ENCODE results near the gene CXCL1. TPM values are rescaled to one million over a fixed set of nuclear protein-coding genes. Genes with fewer than 3 reads are reported as not detected.

Gene CXCL1
- total and polyA plus RNA-seq, 7 donors = 1.5 to 222 (median 6.8) TPM

DNA sequence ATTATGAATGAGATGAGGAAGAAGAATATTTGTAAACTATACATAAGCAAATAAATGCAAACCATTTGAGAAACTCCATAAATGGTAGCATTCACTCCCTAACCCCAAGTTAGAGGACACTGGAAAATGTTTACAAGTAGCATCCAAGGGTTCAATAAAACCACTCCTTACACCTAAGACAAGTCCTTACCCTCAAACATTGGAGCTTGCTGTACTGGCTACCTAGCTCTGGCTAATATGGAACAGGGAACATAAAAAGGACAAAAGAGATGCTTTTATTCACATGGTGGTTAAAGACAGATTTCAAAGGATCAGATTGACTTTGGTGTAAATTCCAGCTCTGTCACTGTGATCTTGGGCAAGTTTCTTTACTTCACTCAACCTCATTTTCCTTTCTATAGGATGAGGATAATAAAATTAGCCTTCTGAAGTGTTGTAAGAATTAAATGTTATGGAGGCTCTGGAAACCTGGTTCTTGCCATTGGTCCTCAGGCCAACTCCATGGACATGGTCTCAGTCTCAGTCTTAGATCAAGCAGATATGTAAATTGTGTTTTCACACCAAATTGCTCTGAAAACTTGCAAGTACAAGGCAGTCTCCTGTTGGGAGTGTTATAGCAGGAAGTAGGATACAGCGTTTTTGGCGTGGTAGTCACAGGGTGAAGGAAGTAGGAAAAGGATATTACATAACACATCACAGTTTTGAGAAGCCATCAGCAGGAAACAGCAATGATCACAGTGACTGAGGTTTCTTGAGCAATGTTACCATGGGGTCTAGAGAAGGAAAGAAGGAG lies 3.3 kb downstream of the CXCL1 start:
- TF ChIP-seq POLR2AphosphoS5 (IDR thresholded peaks at IDR 0.05) (peak in 1 of 4 donors; percentile 22), EP300 (IDR thresholded peaks at IDR 0.05) (no peak)
- Histone ChIP-seq H3K4me3 (no peak overlapping the region), H3K4me1 (peaks cover 0 to 18% (median 9%) of the 10 kb centered on the region in 4 donors), H3K36me3 (no peaks in the 10 kb centered on the region), H3K9me3 (no peaks in the 10 kb centered on the region), H3K27me3 (peaks cover 0 to 17% (median 0%) of the 10 kb centered on the region in 3 donors), H3K27ac (no peak overlapping the region)
- DNase-seq = no peak
- intact Hi-C loops (cut with DNase I) = no loop called here
- 42 to 51% methylated on average over 2 of the region's 2 CpGs for WGBS, 2 donors

DNA sequence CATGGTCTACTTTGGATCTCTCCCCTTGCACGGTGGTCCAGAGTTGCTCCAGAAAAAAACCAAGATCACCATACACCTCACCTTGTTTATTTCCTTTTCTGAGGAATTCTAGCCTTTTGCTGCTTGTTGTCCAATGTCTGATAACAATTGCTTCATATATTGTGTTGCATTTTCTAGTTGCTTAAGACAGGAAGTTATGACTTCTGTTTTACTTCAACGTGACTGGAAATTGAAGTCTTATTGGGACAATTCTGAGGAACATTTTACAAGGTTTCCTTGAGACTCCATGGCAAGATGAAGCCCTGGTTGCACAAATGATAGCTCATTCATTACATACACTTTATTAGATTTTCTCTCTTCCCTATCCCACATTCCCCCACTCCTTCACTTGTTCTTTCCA lies 5.2 kb downstream of the CXCL1 start:
- Histone ChIP-seq H3K4me1 (peaks cover 0 to 6% (median 4%) of the 10 kb centered on the region in 4 donors), H3K27ac (no peak overlapping the region), H3K36me3 (no peaks in the 10 kb centered on the region), H3K4me3 (no peak overlapping the region), H3K9me3 (no peaks in the 10 kb centered on the region), H3K27me3 (peaks cover 0 to 5% (median 0%) of the 10 kb centered on the region in 3 donors)
- TF ChIP-seq EP300 (IDR thresholded peaks at IDR 0.05) = no peak
- TF ChIP-seq, protein P1, sequence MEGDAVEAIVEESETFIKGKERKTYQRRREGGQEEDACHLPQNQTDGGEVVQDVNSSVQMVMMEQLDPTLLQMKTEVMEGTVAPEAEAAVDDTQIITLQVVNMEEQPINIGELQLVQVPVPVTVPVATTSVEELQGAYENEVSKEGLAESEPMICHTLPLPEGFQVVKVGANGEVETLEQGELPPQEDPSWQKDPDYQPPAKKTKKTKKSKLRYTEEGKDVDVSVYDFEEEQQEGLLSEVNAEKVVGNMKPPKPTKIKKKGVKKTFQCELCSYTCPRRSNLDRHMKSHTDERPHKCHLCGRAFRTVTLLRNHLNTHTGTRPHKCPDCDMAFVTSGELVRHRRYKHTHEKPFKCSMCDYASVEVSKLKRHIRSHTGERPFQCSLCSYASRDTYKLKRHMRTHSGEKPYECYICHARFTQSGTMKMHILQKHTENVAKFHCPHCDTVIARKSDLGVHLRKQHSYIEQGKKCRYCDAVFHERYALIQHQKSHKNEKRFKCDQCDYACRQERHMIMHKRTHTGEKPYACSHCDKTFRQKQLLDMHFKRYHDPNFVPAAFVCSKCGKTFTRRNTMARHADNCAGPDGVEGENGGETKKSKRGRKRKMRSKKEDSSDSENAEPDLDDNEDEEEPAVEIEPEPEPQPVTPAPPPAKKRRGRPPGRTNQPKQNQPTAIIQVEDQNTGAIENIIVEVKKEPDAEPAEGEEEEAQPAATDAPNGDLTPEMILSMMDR (IDR thresholded peaks at IDR 0.05) = no peak
- no peak for TF ChIP-seq POLR2AphosphoS5 (IDR thresholded peaks at IDR 0.05)
- no peak for TF ChIP-seq POLR2A (IDR thresholded peaks at IDR 0.05)
- whole genome bisulfite sequencing, 2 donors = 84 to 88% methylated on average over 2 of the region's 2 CpGs
- no peak for DNase-seq
- intact Hi-C loops (cut with DNase I) = no loop called here

DNA sequence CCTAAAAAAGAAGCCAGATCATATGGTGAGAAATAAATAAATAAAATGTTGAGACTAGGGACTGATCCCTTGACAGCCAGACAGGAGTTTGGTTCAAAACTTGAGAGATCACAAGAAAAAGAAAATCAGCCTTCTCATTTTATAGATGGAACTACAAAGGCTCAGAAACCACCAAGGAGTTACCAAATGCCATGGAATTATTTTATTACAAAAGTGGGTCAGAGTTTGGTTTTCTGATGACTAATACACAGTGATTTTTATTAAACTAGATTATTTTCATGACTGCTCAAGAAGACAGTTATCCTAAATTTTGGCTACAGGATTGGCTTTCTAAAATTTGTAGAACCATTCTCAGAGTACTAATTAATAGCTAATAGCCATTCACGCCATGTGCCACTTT lies 6.2 kb downstream of the CXCL1 start:
- intact Hi-C loops (cut with DNase I) = no loop called here
- H3K27ac ChIP-seq = no peak overlapping the region
- no peaks in the 10 kb centered on the region for H3K27me3 ChIP-seq
- WGBS, 2 donors = 86 to 97% methylated on average over 1 of the region's 1 CpG
- H3K4me1 ChIP-seq = no peaks in the 10 kb centered on the region
- H3K9me3 ChIP-seq = no peaks in the 10 kb centered on the region
- DNase-seq = no peak
- TF ChIP-seq, protein P1 (IDR thresholded peaks at IDR 0.05) = no peak
- no peaks in the 10 kb centered on the region for H3K36me3 ChIP-seq
- no peak overlapping the region for H3K4me3 ChIP-seq

DNA sequence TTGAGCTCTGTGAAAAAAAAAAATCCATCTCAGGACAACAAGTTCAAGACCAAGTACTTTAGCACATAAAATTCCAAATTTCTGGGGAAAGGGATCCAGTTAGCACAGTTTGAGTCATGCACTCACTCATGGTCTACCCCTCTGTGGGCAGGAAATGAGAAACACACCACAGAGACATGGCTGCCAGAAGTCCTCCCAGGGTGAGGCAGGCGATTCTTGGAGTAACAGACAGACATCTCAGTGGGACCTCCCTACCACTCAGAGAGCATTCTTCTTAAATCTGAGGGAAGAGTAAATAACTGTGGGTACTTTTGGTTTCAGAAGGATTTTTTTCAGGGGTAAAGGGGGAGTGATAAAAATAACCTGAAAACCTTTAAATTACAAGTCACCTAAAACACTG lies 14.1 kb downstream of the CXCL1 start:
- no peak for DNase-seq
- Histone ChIP-seq H3K4me3 (no peak overlapping the region), H3K9me3 (no peaks in the 10 kb centered on the region), H3K36me3 (no peaks in the 10 kb centered on the region), H3K27ac (no peak overlapping the region), H3K27me3 (no peaks in the 10 kb centered on the region), H3K4me1 (no peaks in the 10 kb centered on the region)
- intact Hi-C loops (cut with DNase I) = no loop called here
- WGBS, 2 donors = 69 to 88% methylated on average over 1 of the region's 1 CpG
- TF ChIP-seq EP300 (IDR thresholded peaks at IDR 0.05) (no peak), POLR2A (IDR thresholded peaks at IDR 0.05) (no peak), POLR2AphosphoS5 (IDR thresholded peaks at IDR 0.05) (no peak)
- TF ChIP-seq, protein P1 (IDR thresholded peaks at IDR 0.05) = no peak

DNA sequence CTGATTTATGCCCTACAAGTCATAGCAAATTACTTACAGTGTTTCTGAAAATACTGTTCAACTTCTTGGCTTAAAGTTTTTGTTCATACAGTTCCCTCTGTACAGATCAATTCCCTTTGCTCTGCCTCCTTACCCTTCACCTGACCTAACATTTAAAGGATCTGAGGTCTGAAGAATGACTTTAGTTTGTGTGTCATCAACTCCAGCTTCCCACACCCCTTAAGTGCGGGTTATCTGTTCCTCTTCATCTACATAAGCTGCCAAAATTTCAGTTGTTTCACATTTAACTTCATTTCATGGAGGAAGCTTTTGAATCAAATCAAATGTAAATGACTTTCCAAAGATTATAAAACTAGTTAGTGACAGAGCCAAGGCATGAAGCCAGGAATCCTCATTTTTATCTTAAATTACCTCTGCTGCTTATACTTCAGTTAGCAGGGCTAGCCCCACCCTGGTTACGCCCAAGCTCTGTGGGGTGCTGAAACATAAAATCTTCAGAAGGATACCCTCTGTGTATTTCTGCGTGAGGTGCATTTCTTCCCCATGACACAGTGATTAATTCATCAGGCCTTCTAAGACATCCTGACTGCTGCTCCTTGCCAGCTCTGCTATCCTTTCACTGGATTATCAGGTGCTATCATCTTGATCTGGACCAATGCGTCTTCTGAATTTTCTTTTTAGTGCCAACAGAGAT lies 16.5 kb downstream of the CXCL1 start:
- intact Hi-C loops (cut with DNase I) = no loop called here
- 23 to 68% methylated on average over 4 of the region's 4 CpGs for WGBS, 2 donors
- DNase-seq = no peak
- no peak overlapping the region for H3K27ac ChIP-seq
- no peaks in the 10 kb centered on the region for H3K9me3 ChIP-seq
- H3K36me3 ChIP-seq = no peaks in the 10 kb centered on the region
- H3K4me3 ChIP-seq = no peak overlapping the region
- H3K4me1 ChIP-seq = no peaks in the 10 kb centered on the region
- H3K27me3 ChIP-seq = no peaks in the 10 kb centered on the region
- TF ChIP-seq, protein P1 (IDR thresholded peaks at IDR 0.05) = no peak
- TF ChIP-seq POLR2AphosphoS5 (IDR thresholded peaks at IDR 0.05) = no peak
- no peak for TF ChIP-seq EP300 (IDR thresholded peaks at IDR 0.05)
- no peak for TF ChIP-seq POLR2A (IDR thresholded peaks at IDR 0.05)

All from sigmoid colon (tissue), 7 donors.